Breast epithelium (tissue), 4 donors: ENCODE measurements around the gene GALNT10. TPM values are rescaled to one million over a fixed set of nuclear protein-coding genes. Genes with fewer than 3 reads are reported as not detected.

Source experiments
- DNase-seq, 2 donors: peaks; one replicate each; pipeline ENCODE4 v3.0.0-alpha.2; 2019; ENCODE audit warnings: low spot score in 2 of 2
- H3K27ac ChIP-seq, 2 donors: fragments of 200-600 bp; sonication (generic) in 1 of 2; one replicate each; pipeline ENCODE4 v1.5.1; 2016 to 2019; ENCODE audit warnings: mild to moderate bottlenecking in 1 of 2
- H3K27me3 ChIP-seq, 2 donors: fragments of 200-600 bp; sonication (generic) in 1 of 2; one replicate each; pipeline versions ENCODE4 v1.5.1 to v1.6.0; 2017 to 2019; ENCODE audit warnings: control low read depth in 1 of 2, mild to moderate bottlenecking in 1 of 2
- H3K36me3 ChIP-seq: fragments of 200-600 bp; one replicate; pipeline ENCODE4 v1.5.1; 2019
- H3K4me1 ChIP-seq, 2 donors: fragments of 200-600 bp; sonication (generic); one replicate each; pipeline ENCODE4 v1.5.1; 2016 to 2019; ENCODE audit warnings: control low read depth in 1 of 2
- H3K4me3 ChIP-seq, 3 donors: fragments of 200-600 bp; sonication (generic); 1 replicate in 2 of 3; 2 replicates in 1 of 3; pipeline ENCODE4 v1.5.1; 2016 to 2019; ENCODE audit warnings: mild to moderate bottlenecking in 3 of 3, moderate library complexity in 2 of 3
- H3K9me3 ChIP-seq, 2 donors: fragments of 200-600 bp; sonication (generic) in 1 of 2; one replicate each; pipeline ENCODE4 v1.5.1; 2016 to 2019; ENCODE audit warnings: control low read depth in 1 of 2
- CTCF ChIP-seq, 3 donors: fragments of 450-650 bp; IDR thresholded peaks; one replicate each; pipeline ENCODE4 v1.5.1; 2016 to 2017; ENCODE audit warnings: antibody characterized with exemption in 3 of 3, mild to moderate bottlenecking in 3 of 3, moderate library complexity in 3 of 3
- POLR2A ChIP-seq: fragments of 450-650 bp; IDR thresholded peaks from one replicate; pipeline ENCODE4 v1.6.1; 2016; ENCODE audit warnings: antibody characterized with exemption, mild to moderate bottlenecking, moderate library complexity
- POLR2AphosphoS5 ChIP-seq, 3 donors: sonication (generic); formaldehyde crosslinking; IDR thresholded peaks; one replicate each; pipeline ENCODE4 v1.6.1; 2017; ENCODE audit warnings: antibody characterized with exemption in 3 of 3
- intact Hi-C: fragments of 100-400 bp; cut with DNase I; formaldehyde crosslinking; loops from one replicate; pipeline ENCODE4 v1.15.1; 2023; ENCODE audit warnings: low total_unique reads
- total RNA-seq, 3 donors: library from RNA; depleted of rRNA; stranded (reverse); fragments of >200 nt; gene quantifications; one replicate each; pipeline ENCODE4 v1.1.0, GENCODE V29; 2016

GALNT10 gene
- total RNA-seq, 3 donors from 2014 or later, result 32.8 to 67.2 (median 34.1) TPM

GRCh38 chr5:154166901-154167791 lies 23.4 kb upstream of the GALNT10 start:
- Histone ChIP-seq H3K27ac (no peak overlapping the region), H3K27me3 (no peaks in the 10 kb centered on the region), H3K4me1 (no peaks in the 10 kb centered on the region), H3K36me3 (no peaks in the 10 kb centered on the region), H3K4me3 (no peak overlapping the region), H3K9me3 (no peaks in the 10 kb centered on the region)
- intact Hi-C loops, result no loop called here
- TF ChIP-seq POLR2A (no peak), CTCF (IDR thresholded peaks at IDR 0.05) (no peak), POLR2AphosphoS5 (IDR thresholded peaks at IDR 0.05) (no peak)
- no peak for DNase-seq

- Histone ChIP-seq H3K27me3 (no peaks in the 10 kb centered on the region), H3K9me3 (no peaks in the 10 kb centered on the region), H3K4me1 (no peaks in the 10 kb centered on the region), H3K4me3 (no peak overlapping the region), H3K27ac (no peak overlapping the region), H3K36me3 (no peaks in the 10 kb centered on the region)
- no peak for DNase-seq
- TF ChIP-seq POLR2A (no peak), CTCF (IDR thresholded peaks at IDR 0.05) (no peak), POLR2AphosphoS5 (IDR thresholded peaks at IDR 0.05) (no peak)
- intact Hi-C loops, result no loop called here
Measured at GRCh38 chr5:154168395-154168794, 22.1 kb upstream of the GALNT10 start.

GRCh38 chr5:154172785-154173184 lies 17.7 kb upstream of the GALNT10 start:
- Histone ChIP-seq H3K27me3 (no peaks in the 10 kb centered on the region), H3K4me1 (no peaks in the 10 kb centered on the region), H3K27ac (no peak overlapping the region), H3K4me3 (no peak overlapping the region), H3K36me3 (no peaks in the 10 kb centered on the region), H3K9me3 (no peaks in the 10 kb centered on the region)
- TF ChIP-seq POLR2AphosphoS5 (IDR thresholded peaks at IDR 0.05), result no peak
- intact Hi-C loops, result no loop called here
- no peak for DNase-seq

GRCh38 chr5:154174091-154174490 lies 16.4 kb upstream of the GALNT10 start:
- Histone ChIP-seq H3K4me3 (no peak overlapping the region), H3K9me3 (no peaks in the 10 kb centered on the region), H3K36me3 (no peaks in the 10 kb centered on the region), H3K27ac (no peak overlapping the region), H3K27me3 (no peaks in the 10 kb centered on the region), H3K4me1 (no peaks in the 10 kb centered on the region)
- DNase-seq, result no peak
- intact Hi-C loops, result no loop called here
- no peak for TF ChIP-seq POLR2A
- no peak for TF ChIP-seq CTCF (IDR thresholded peaks at IDR 0.05)
- TF ChIP-seq POLR2AphosphoS5 (IDR thresholded peaks at IDR 0.05), result no peak

GRCh38 chr5:154176181-154176580 lies 14.4 kb upstream of the GALNT10 start:
- H3K36me3 ChIP-seq, result no peaks in the 10 kb centered on the region
- TF ChIP-seq POLR2AphosphoS5 (IDR thresholded peaks at IDR 0.05) (no peak), POLR2A (no peak), CTCF (IDR thresholded peaks at IDR 0.05) (no peak)
- H3K9me3 ChIP-seq, result no peaks in the 10 kb centered on the region
- no peak for DNase-seq
- intact Hi-C loops, result no loop called here
- H3K27ac ChIP-seq, result no peak overlapping the region
- H3K27me3 ChIP-seq, result no peaks in the 10 kb centered on the region
- H3K4me3 ChIP-seq, result no peak overlapping the region
- H3K4me1 ChIP-seq, result no peaks in the 10 kb centered on the region
